ENCODE measurements around the gene GTF2H4. TPM values are rescaled to one million over a fixed set of nuclear protein-coding genes. Genes with fewer than 3 reads are reported as not detected.

GTF2H4 gene
- 14.2 to 21.3 TPM (median 20.5 TPM) in 5 replicates for total RNA-seq (2022; extraction: Qiagen RNA extraction; ENCODE audit: low read depth)

GRCh38 chr6:30907758-30908591 lies at the start of gene GTF2H4:
Gene GTF2H4, plus strand, starts transcription at chr6:30908207.

GRCh38 chr6:30883685-30884520 lies 24.1 kb upstream of the GTF2H4 start, which contains the start of gene DDR1:
Gene DDR1, plus strand, starts transcription at chr6:30884519. Its CDS starts 4,211 bp downstream, at chr6:30888730.

GRCh38 chr6:30914076-30914853 lies 6.3 kb downstream of the GTF2H4 start, which contains the start of gene VARS2:
Gene VARS2, plus strand, starts transcription at chr6:30914238. Its CDS starts 599 bp downstream, at chr6:30914837.

GRCh38 chr6:30931969-30932645 lies 24.1 kb downstream of the GTF2H4 start, which contains the start of gene SFTA2:
Gene SFTA2, minus strand, starts transcription at chr6:30932170. Its CDS starts 74 bp downstream, at chr6:30932096.

GRCh38 chr6:30940361-30940986 lies 32.5 kb downstream of the GTF2H4 start, which contains the start of gene MUCL3:
Gene MUCL3, plus strand, starts transcription at chr6:30940973. Its CDS starts 27 bp downstream, at chr6:30941000.

Other genes with a start within 250 kb of the GTF2H4 start
- gene DHX16, start 235.2 kb upstream of the GTF2H4 start, total RNA-seq (2022; extraction: Qiagen RNA extraction; ENCODE audit: low read depth) = 25.8 to 30.1 TPM (median 28.8 TPM) in 5 replicates
- gene PPP1R18, start 221.6 kb upstream of the GTF2H4 start, total RNA-seq (2022; extraction: Qiagen RNA extraction; ENCODE audit: low read depth) = 42.8 to 50.5 TPM (median 45.3 TPM) in 5 replicates
- gene NRM, start 217.2 kb upstream of the GTF2H4 start, total RNA-seq (2022; extraction: Qiagen RNA extraction; ENCODE audit: low read depth) = 22.2 to 29.6 TPM (median 27.7 TPM) in 5 replicates
- gene MDC1, start 190.9 kb upstream of the GTF2H4 start, total RNA-seq (2022; extraction: Qiagen RNA extraction; ENCODE audit: low read depth) = 16.3 to 19.0 TPM (median 18.2 TPM) in 5 replicates
- 755 to 974 TPM (median 943 TPM) in 5 replicates for gene TUBB, start 187.9 kb upstream of the GTF2H4 start, total RNA-seq (2022; extraction: Qiagen RNA extraction; ENCODE audit: low read depth)
- 77.3 to 97.3 TPM (median 91.8 TPM) in 5 replicates for gene FLOT1, start 165.5 kb upstream of the GTF2H4 start, total RNA-seq (2022; extraction: Qiagen RNA extraction; ENCODE audit: low read depth)
- gene IER3, start 163.7 kb upstream of the GTF2H4 start, total RNA-seq (2022; extraction: Qiagen RNA extraction; ENCODE audit: low read depth) = 117 to 167 TPM (median 156 TPM) in 5 replicates
- gene DDR1, start 23.7 kb upstream of the GTF2H4 start, total RNA-seq (2022; extraction: Qiagen RNA extraction; ENCODE audit: low read depth) = 46.0 to 54.9 TPM (median 48.9 TPM) in 5 replicates
- gene VARS2, start 6.0 kb downstream of the GTF2H4 start, total RNA-seq (2022; extraction: Qiagen RNA extraction; ENCODE audit: low read depth) = 11.6 to 13.4 TPM (median 12.4 TPM) in 5 replicates
- not detected in 5 replicates for gene SFTA2, start 24.0 kb downstream of the GTF2H4 start, total RNA-seq (2022; extraction: Qiagen RNA extraction; ENCODE audit: low read depth)
- 0.01 to 0.04 TPM (median 0.02 TPM) in 3 of 5 replicates, not detected in the others for gene MUCL3, start 32.8 kb downstream of the GTF2H4 start, total RNA-seq (2022; extraction: Qiagen RNA extraction; ENCODE audit: low read depth)
- not detected in 5 replicates for gene MUC21, start 75.5 kb downstream of the GTF2H4 start, total RNA-seq (2022; extraction: Qiagen RNA extraction; ENCODE audit: low read depth)
- gene MUC22, start 102.3 kb downstream of the GTF2H4 start, total RNA-seq (2022; extraction: Qiagen RNA extraction; ENCODE audit: low read depth) = 0.01 to 0.05 TPM (median 0.03 TPM) in 4 of 5 replicates, not detected in the other
- not detected in 5 replicates for gene C6orf15, start 204.4 kb downstream of the GTF2H4 start, total RNA-seq (2022; extraction: Qiagen RNA extraction; ENCODE audit: low read depth)
- 3.3 to 6.4 TPM (median 4.2 TPM) in 5 replicates for gene PSORS1C1, start 206.6 kb downstream of the GTF2H4 start, total RNA-seq (2022; extraction: Qiagen RNA extraction; ENCODE audit: low read depth)
- not detected in 5 replicates for gene CDSN, start 212.2 kb downstream of the GTF2H4 start, total RNA-seq (2022; extraction: Qiagen RNA extraction; ENCODE audit: low read depth)
- gene PSORS1C2, start 230.9 kb downstream of the GTF2H4 start, total RNA-seq (2022; extraction: Qiagen RNA extraction; ENCODE audit: low read depth) = not detected in 5 replicates
- gene CCHCR1, start 249.6 kb downstream of the GTF2H4 start, total RNA-seq (2022; extraction: Qiagen RNA extraction; ENCODE audit: low read depth) = 6.6 to 8.7 TPM (median 7.4 TPM) in 5 replicates

Data from A549 treated with CpdA at 1 μM for 4 hours (cell line).